Activated naive CD8-positive, alpha-beta T cell treated with anti-CD3 and anti-CD28 coated beads, Interleukin-2, amount 10 ng/mL, durations not matched to agents 7 days and 5 days (primary cell): ENCODE data around the gene ZNF490. TPM values are rescaled to one million over a fixed set of nuclear protein-coding genes. Genes with fewer than 3 reads are reported as not detected.
"Not testable (repeated sequence)": the region's sequence is repeated elsewhere in the genome, so short reads cannot be mapped to it uniquely, and the experiment has no call there.

ENCODE experiments used
- ATAC-seq: fragments of 150-1000 bp; cut with Tn5 transposase; one replicate; pipeline ENCODE4 v1.10.0; 2021; ENCODE audit warnings: low read depth, moderate library complexity
- POLR2A ChIA-PET: fragments of 350-600 bp; sonication (Branson Sonifier 250); formaldehyde crosslinking; loops from one replicate; lab custom pipeline; 2021; ENCODE audit warnings: antibody characterized with exemption; lab: Charles Lee
- DNase-seq: peaks from one replicate; pipeline ENCODE4 v3.0.0; 2021
- H3K27ac Mint-ChIP-seq: one replicate; pipeline ENCODE4 v1.8.0; 2022; ENCODE audit warnings: mild to moderate bottlenecking, mixed read lengths
- H3K27me3 Mint-ChIP-seq: one replicate; pipeline ENCODE4 v1.8.0; 2022; ENCODE audit warnings: mild to moderate bottlenecking, moderate library complexity, mixed read lengths
- H3K36me3 Mint-ChIP-seq: one replicate; pipeline ENCODE4 v1.8.0; 2021; ENCODE audit warnings: mild to moderate bottlenecking, mixed read lengths
- H3K4me1 Mint-ChIP-seq: one replicate; pipeline ENCODE4 v1.8.0; 2021; ENCODE audit warnings: mixed read lengths
- H3K4me3 Mint-ChIP-seq: one replicate; pipeline ENCODE4 v1.8.0; 2022; ENCODE audit warnings: mild to moderate bottlenecking, moderate library complexity, mixed read lengths
- H3K9me3 Mint-ChIP-seq: one replicate; pipeline ENCODE4 v1.8.0; 2021; ENCODE audit warnings: mixed read lengths
- total RNA-seq, 2 experiments: library from RNA; stranded (reverse); gene quantifications; one replicate each; pipeline ENCODE4 v1.2.3, GENCODE V29; 2021

Gene ZNF490
- total RNA-seq, 2 experiments from 2014 or later: 14.9 to 17.4 TPM

DNA sequence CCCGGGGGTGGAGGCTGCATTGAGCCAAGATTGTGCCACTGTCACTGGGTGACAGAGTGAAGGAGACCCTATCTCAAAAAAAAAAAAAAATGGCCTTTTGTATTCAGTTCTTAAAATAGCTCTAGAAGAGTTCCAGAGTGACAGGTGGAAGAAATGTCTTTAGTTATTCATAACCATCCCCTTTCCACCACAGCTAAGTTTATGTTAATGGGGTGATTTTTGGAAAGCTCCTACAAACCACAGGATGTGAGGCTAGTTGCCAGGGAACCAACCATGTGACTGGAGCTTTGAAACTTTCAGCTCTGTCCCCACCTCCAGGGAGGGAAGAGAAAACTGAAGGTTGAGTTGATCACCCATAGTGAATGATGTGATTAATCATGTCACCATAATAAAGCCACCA, 6.9 kb downstream of the ZNF490 start:
- peaks cover 34% of the 10 kb centered on the region for H3K36me3 Mint-ChIP-seq
- no peak for DNase-seq

GRCh38 chr19:12597594-12597993, 13.0 kb downstream of the ZNF490 start:
- Mint-ChIP-seq H3K27me3 (no peaks in the 10 kb centered on the region), H3K27ac (no peak overlapping the region), H3K4me3 (no peak overlapping the region), H3K9me3 (no peaks in the 10 kb centered on the region), H3K4me1 (no peaks in the 10 kb centered on the region), H3K36me3 (peaks cover 38% of the 10 kb centered on the region)
- DNase-seq: no peak
- ATAC-seq: no peak
- POLR2A ChIA-PET: interaction anchor here (1.1 kb wide), 1 partner anchor 13 kb away, joined by 5 read pairs; the partner anchor contains the start of genes ZNF490 and ZNF791

More for the DNA sequence above, 6.9 kb downstream of the ZNF490 start:
- Mint-ChIP-seq H3K4me3 (peak overlapping the region; percentile 16), H3K4me1 (peaks cover 12% of the 10 kb centered on the region), H3K27ac (peak overlapping the region; percentile 61), H3K27me3 (no peaks in the 10 kb centered on the region), H3K9me3 (no peaks in the 10 kb centered on the region)
- POLR2A ChIA-PET: interaction anchor here (0.5 to 1.1 kb wide), 8 partner anchors 10 to 549 kb away, joined by 3 to 16 read pairs (median 3); a partner anchor contains a TSS
- ATAC-seq: peak; percentile 84

GRCh38 chr19:12596927-12597548, 13.6 kb downstream of the ZNF490 start:
- no peak overlapping the region for H3K4me3 Mint-ChIP-seq
- ATAC-seq: no peak
- no peaks in the 10 kb centered on the region for H3K4me1 Mint-ChIP-seq
- POLR2A ChIA-PET: no interaction called here
- no peaks in the 10 kb centered on the region for H3K27me3 Mint-ChIP-seq
- H3K27ac Mint-ChIP-seq: no peak overlapping the region
- H3K9me3 Mint-ChIP-seq: no peaks in the 10 kb centered on the region
- peaks cover 32% of the 10 kb centered on the region for H3K36me3 Mint-ChIP-seq
- DNase-seq: no peak

DNA sequence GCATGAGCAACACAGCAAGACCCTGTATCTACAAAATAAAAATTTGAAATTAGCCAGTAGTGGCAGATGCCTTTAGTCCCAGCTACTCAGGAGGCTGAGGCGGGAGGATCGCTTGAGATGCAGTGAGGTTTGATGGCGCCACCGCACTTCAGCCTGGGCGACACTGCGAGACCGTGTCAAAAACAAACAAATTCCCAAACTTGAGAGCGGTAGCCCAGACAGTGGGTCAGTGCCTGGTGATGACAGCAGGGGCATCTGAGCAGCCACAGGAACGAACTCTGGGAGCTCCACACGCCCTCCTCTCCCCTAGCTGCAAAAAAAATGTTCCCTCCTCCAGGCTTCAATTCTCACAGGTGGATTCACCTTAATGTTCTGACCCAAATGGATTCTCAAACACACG, 14.1 kb downstream of the ZNF490 start:
- DNase-seq: no peak
- POLR2A ChIA-PET: no interaction called here

GRCh38 chr19:12581100-12581499, 29.5 kb downstream of the ZNF490 start:
- Mint-ChIP-seq H3K27me3 (no peaks in the 10 kb centered on the region), H3K4me1 (no peaks in the 10 kb centered on the region), H3K27ac (no peak overlapping the region), H3K36me3 (peaks cover 72% of the 10 kb centered on the region), H3K4me3 (no peak overlapping the region), H3K9me3 (peaks cover 30% of the 10 kb centered on the region)
- POLR2A ChIA-PET: no interaction called here
- ATAC-seq: no peak
- no peak for DNase-seq

More for the DNA sequence above, 14.1 kb downstream of the ZNF490 start:
- H3K4me1 Mint-ChIP-seq: no peaks in the 10 kb centered on the region
- peaks cover 31% of the 10 kb centered on the region for H3K36me3 Mint-ChIP-seq
- no peaks in the 10 kb centered on the region for H3K27me3 Mint-ChIP-seq
- no peak overlapping the region for H3K4me3 Mint-ChIP-seq
- no peak for ATAC-seq
- H3K27ac Mint-ChIP-seq: no peak overlapping the region
- H3K9me3 Mint-ChIP-seq: no peaks in the 10 kb centered on the region

DNA sequence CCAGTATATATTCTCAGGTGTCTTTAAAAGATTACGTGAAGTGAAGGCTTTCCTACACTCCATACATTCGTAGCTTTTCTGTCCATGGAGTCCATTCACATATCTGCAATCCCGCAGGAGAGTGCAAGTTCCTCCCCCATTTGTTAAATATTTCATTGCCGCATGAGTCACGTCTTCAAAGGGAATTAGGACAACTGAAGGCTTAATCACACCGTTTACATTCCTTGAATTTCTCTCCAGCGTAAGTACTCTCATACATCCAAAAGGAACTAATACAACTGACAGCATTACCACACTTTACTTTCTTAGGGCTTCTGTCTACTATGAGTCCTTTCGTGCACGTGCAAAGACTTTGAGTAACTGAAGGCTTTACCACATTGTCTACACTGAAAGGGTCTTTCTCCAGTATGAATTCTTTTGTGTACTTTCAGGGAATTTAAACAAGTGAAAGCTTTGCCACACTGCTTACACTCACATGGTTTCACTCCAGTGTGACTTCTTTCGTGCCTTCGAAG, 30.4 kb downstream of the ZNF490 start:
- Mint-ChIP-seq H3K27ac (no peak overlapping the region), H3K27me3 (no peaks in the 10 kb centered on the region), H3K9me3 (peaks cover 30% of the 10 kb centered on the region), H3K4me1 (no peaks in the 10 kb centered on the region), H3K4me3 (no peak overlapping the region), H3K36me3 (peaks cover 71% of the 10 kb centered on the region)
- POLR2A ChIA-PET: no interaction called here
- ATAC-seq: no peak
- DNase-seq: no peak

- DNase-seq (no peak), ATAC-seq (no peak)
- peaks cover 7% of the 10 kb centered on the region for H3K4me1 Mint-ChIP-seq
- H3K9me3 Mint-ChIP-seq: peaks cover 27% of the 10 kb centered on the region
- no peak overlapping the region for H3K4me3 Mint-ChIP-seq
- POLR2A ChIA-PET: no interaction called here
- no peak overlapping the region for H3K27ac Mint-ChIP-seq
- peaks cover 64% of the 10 kb centered on the region for H3K36me3 Mint-ChIP-seq
- no peaks in the 10 kb centered on the region for H3K27me3 Mint-ChIP-seq
Observed at GRCh38 chr19:12578641-12579040, 32.0 kb downstream of the ZNF490 start.

DNA sequence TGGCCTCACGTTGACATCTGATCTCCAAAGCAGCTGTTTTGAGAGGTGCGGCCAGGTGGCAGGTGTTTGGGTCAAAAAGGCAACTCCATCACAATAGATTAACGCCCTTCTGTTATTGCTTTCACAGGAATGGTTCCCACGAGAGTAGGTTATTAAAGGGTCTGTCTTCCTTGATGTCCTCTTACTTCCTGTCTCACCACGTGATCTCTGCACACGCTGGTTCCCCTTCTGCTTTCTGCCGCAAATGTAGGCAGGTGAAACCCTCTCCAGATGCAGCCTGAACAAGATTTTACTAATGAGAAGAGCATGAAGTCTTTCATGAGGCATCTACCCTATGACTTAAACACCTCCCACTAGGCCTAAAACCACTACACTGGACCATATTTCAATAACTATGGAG, 36.6 kb downstream of the ZNF490 start:
- peaks cover 23% of the 10 kb centered on the region for H3K36me3 Mint-ChIP-seq
- H3K4me1 Mint-ChIP-seq: peaks cover 7% of the 10 kb centered on the region
- H3K27ac Mint-ChIP-seq: no peak overlapping the region
- POLR2A ChIA-PET: no interaction called here
- no peak overlapping the region for H3K4me3 Mint-ChIP-seq
- peaks cover 5% of the 10 kb centered on the region for H3K9me3 Mint-ChIP-seq
- DNase-seq: no peak
- no peaks in the 10 kb centered on the region for H3K27me3 Mint-ChIP-seq
- ATAC-seq: peak; percentile 39

GRCh38 chr19:12567951-12568350, 42.7 kb downstream of the ZNF490 start:
- Mint-ChIP-seq H3K4me3 (no peak overlapping the region), H3K27ac (no peak overlapping the region), H3K4me1 (peaks cover 5% of the 10 kb centered on the region), H3K36me3 (no peaks in the 10 kb centered on the region), H3K27me3 (peaks cover 3% of the 10 kb centered on the region), H3K9me3 (no peaks in the 10 kb centered on the region)
- DNase-seq (no peak), ATAC-seq (no peak)
- POLR2A ChIA-PET: interaction anchor here (0.7 kb wide), 1 partner anchor 43 kb away, joined by 3 read pairs; the partner anchor contains the start of gene ZNF791

DNA sequence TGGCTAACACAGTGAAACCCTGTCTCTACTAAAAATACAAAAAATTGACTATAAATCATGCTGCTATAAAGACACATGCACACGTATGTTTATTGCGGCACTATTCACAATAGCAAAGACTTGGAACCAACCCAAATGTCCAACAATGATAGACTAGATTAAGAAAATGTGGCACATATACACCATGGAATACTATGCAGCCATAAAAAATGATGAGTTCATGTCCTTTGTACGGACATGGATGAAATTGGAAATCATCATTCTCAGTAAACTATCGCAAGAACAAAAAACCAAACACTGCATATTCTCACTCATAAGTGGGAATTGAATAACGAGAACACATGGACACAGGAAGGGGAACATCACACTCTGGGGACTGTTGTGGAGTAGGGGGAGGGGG, 44.2 kb downstream of the ZNF490 start:
- H3K27me3 Mint-ChIP-seq, DNase-seq, POLR2A ChIA-PET, H3K4me1 Mint-ChIP-seq, H3K9me3 Mint-ChIP-seq, H3K36me3 Mint-ChIP-seq, ATAC-seq, H3K27ac Mint-ChIP-seq, H3K4me3 Mint-ChIP-seq: not testable (repeated sequence)

DNA sequence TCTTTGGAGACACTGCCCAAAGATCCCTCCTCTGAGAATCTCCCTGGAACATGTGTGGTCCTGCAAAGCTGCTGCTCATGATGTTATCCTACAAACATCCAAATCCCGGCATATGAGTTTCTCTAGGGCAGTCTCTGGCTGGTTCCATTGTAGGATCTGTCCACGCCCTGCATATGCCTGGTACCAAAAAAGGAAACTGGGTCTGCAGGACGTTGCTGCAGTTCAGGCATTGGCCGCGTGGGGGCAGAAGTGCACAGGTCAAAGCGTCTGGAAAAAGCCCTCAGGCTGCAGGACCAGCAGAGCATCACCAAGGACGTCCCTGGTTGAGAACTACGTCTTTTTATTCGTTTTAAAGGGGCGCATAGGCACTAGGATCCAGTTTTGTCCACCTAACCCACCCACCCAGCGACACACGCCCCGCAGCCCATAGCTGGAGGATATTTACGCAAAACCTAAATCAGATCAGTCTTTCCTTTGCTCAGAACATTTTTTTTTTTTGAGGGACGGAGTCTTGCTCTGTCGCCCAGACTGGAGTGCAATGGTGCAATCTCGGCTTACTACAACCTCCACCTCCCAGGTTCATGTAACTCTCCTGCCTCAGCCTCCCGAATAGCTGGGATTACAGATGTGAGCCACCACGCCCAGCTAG, 46.5 kb downstream of the ZNF490 start:
- POLR2A ChIA-PET: interaction anchor here (0.9 to 1.9 kb wide), 3 partner anchors 102 to 112 kb away, joined by 4 to 5 read pairs (median 4); partner anchors contain the start of genes MAN2B1 and WDR83
- ATAC-seq: peak; percentile 85
- DNase-seq: peak; percentile 96
- Mint-ChIP-seq H3K36me3 (no peaks in the 10 kb centered on the region), H3K4me3 (peak overlapping the region; percentile 41), H3K9me3 (no peaks in the 10 kb centered on the region), H3K4me1 (peaks cover 5% of the 10 kb centered on the region), H3K27ac (peak overlapping the region; percentile 5), H3K27me3 (peaks cover 3% of the 10 kb centered on the region)

DNA sequence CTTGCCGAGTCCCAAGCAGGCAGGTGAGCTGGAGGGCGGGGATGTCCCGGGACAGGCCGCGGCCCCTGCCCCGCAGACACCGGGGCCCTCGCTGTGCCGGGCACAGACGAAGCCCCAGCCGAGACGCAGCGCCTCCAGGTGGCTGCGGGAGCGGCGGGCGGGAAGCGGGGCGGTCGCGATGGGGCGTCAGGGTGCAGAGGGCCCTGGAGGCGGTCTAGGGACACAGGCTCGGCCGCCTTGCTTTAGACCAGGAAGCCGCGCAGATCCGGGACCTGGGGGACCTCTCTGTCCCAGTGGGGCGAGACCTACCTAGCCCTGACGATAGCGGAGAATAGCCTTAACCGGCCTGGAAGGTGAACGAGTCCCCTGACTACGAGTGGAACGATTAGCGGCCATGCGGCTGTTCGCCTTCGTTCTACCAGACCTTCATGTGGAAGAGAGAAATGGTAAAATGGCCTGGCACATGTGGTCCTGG, 55.1 kb downstream of the ZNF490 start:
- Mint-ChIP-seq H3K9me3 (no peaks in the 10 kb centered on the region), H3K4me1 (peaks cover 11% of the 10 kb centered on the region), H3K27ac (no peak overlapping the region), H3K4me3 (no peak overlapping the region), H3K27me3 (no peaks in the 10 kb centered on the region), H3K36me3 (peaks cover 1% of the 10 kb centered on the region)
- DNase-seq (no peak), ATAC-seq (no peak)
- POLR2A ChIA-PET: no interaction called here

GRCh38 chr19:12551060-12551832, 59.4 kb downstream of the ZNF490 start, which contains the start of gene ZNF564:
TSS of gene ZNF564 (minus strand) at chr19:12551482. CDS start at chr19:12551332, 150 bp downstream.
- ATAC-seq (peak; percentile 99), DNase-seq (peak; percentile 84)
- peak within 1 kb of the TSS; percentile 95 for H3K27ac Mint-ChIP-seq
- peaks cover 36% of the 10 kb centered on the region for H3K36me3 Mint-ChIP-seq
- peaks cover 23% of the 10 kb centered on the region for H3K4me1 Mint-ChIP-seq
- H3K27me3 Mint-ChIP-seq: no peaks in the 10 kb centered on the region
- H3K9me3 Mint-ChIP-seq: peaks cover 12% of the 10 kb centered on the region
- H3K4me3 Mint-ChIP-seq: peak within 1 kb of the TSS; percentile 96
- POLR2A ChIA-PET: interaction anchor here (0.9 to 1.3 kb wide), 9 partner anchors 8 to 389 kb away, joined by 3 to 11 read pairs (median 3); partner anchors contain the start of genes FBXW9, ZNF136, ZNF44 and ZNF563
